Activated naive CD4-positive, alpha-beta T cell treated with anti-CD3 and anti-CD28 coated beads, Interleukin-2, amount 10 ng/mL, durations not matched to agents 5 hours and 36 hours (primary cell): Measurements from ENCODE around the gene PPP1R2B. TPM values are rescaled to one million over a fixed set of nuclear protein-coding genes. Genes with fewer than 3 reads are reported as not detected.

ENCODE experiments used
- total RNA-seq, 2 experiments: library from RNA; stranded (reverse); gene quantifications; one replicate each; pipeline ENCODE4 v1.2.3, GENCODE V29; 2021

PPP1R2B gene
- under 1 TPM in 1 of 2 experiments, not detected in 1; 0.10 TPM for total RNA-seq

DNA sequence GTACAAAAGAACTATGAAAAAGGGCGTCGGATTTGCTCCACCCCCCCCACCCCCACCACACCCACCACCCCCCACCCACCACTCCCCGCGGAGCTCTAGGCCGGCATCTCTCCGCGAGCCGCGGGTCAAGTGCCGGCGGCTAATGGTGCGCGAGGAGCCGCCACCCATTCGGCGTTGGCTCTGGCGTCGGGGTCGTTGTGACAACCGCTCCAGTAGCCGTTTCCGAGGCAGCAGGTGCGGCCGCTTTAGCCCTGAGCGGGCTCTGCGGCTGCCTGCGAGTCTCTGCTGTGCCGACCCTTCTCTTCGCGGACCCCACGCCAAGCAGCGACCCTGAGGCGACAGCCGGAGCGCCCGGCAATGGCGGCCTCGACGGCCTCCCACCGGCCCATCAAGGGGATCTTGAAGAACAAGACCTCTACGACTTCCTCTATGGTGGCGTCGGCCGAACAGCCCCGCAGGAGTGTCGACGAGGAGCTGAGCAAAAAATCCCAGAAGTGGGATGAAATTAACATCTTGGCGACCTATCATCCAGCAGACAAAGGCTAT is at the start of gene PPP1R2B:
Gene PPP1R2B (plus strand): TSS at position 90 of the 546 bp plus-strand sequence. CDS start 268 bp downstream, at position 358.

Other genes starting within 250 kb of the PPP1R2B start
- 1 to 10 TPM; 3.0 to 3.4 TPM for gene TIMD4, start 112.9 kb downstream of the PPP1R2B start, total RNA-seq
- 1 to 10 TPM; 4.3 to 4.7 TPM for gene HAVCR1, start 208.8 kb downstream of the PPP1R2B start, total RNA-seq